ENCODE results near the gene POLG. TPM values are rescaled to one million over a fixed set of nuclear protein-coding genes. Genes with fewer than 3 reads are reported as not detected.
"Not testable (repeated sequence)": the region's sequence is repeated elsewhere in the genome, so short reads cannot be mapped to it uniquely, and the experiment has no call there.

Gene POLG
- total and polyA plus RNA-seq, 8 donors: 19.3 to 52.0 (median 25.8) TPM

DNA sequence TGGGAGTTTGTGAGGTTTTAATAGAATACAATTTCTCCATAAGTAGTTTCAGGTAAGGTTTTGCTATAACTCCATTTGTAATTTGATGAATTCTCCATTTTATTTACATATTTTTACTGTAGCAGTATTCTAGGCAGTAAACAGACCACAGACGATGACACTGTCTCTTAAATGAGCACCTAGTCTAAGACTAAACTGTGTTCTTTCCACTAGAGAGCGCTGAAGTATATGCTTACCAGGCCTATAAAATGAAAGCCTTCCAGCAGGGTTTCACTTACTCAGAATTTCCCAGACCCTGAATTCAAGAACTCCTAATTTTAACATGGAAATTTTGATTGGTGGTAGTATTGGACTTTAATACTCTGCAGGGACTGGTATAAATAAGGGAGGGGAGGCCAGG is 41.6 kb downstream of the POLG start:
- intact Hi-C loops (cut with DNase I): no loop called here
- H3K9me3 ChIP-seq: no peaks in the 10 kb centered on the region
- no peak for DNase-seq
- FAIRE-seq: no peak
- no peaks in the 10 kb centered on the region for H3K4me1 ChIP-seq
- no peaks in the 10 kb centered on the region for H3K27me3 ChIP-seq
- H3K27ac ChIP-seq: no peak overlapping the region
- peaks cover 0 to 3% (median 0%) of the 10 kb centered on the region in 3 donors for H3K36me3 ChIP-seq
- WGBS, 2 donors: 99 to 100% methylated on average over 2 of the region's 2 CpGs
- H3K4me3 ChIP-seq: no peak overlapping the region
- no peak for ATAC-seq
- TF ChIP-seq, protein P1, sequence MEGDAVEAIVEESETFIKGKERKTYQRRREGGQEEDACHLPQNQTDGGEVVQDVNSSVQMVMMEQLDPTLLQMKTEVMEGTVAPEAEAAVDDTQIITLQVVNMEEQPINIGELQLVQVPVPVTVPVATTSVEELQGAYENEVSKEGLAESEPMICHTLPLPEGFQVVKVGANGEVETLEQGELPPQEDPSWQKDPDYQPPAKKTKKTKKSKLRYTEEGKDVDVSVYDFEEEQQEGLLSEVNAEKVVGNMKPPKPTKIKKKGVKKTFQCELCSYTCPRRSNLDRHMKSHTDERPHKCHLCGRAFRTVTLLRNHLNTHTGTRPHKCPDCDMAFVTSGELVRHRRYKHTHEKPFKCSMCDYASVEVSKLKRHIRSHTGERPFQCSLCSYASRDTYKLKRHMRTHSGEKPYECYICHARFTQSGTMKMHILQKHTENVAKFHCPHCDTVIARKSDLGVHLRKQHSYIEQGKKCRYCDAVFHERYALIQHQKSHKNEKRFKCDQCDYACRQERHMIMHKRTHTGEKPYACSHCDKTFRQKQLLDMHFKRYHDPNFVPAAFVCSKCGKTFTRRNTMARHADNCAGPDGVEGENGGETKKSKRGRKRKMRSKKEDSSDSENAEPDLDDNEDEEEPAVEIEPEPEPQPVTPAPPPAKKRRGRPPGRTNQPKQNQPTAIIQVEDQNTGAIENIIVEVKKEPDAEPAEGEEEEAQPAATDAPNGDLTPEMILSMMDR (IDR thresholded peaks at IDR 0.05): no peak

DNA sequence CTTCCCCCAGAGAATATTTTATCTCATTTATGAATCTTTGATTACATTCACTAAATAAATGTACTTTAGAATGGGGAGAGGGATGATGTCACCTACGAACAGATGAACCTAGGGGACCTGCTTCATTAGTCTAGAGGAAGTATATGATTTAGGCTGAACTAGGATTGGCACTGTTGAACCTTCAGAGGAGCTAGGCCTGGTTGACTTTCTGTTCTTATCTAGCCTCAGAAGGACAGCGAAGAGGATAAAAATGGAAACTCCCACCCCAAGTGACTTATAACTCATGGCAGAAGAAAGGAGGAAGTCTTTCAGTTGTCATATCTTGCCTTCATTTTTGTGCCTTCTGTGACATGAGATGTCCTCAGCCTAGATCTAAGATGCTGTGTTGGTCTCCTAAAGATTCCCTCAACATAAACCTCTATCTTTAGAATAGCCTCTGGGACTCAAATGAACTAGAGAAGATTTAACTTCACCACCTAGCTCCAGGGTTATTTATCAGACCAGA is 42.6 kb downstream of the POLG start:
- Histone ChIP-seq H3K4me1 (no peaks in the 10 kb centered on the region), H3K27ac (no peak overlapping the region), H3K9me3 (no peaks in the 10 kb centered on the region), H3K27me3 (no peaks in the 10 kb centered on the region), H3K4me3 (no peak overlapping the region), H3K36me3 (peaks cover 0 to 3% (median 0%) of the 10 kb centered on the region in 3 donors)
- intact Hi-C loops (cut with DNase I): no loop called here
- DNase-seq (no peak), ATAC-seq (no peak), FAIRE-seq (no peak)
- TF ChIP-seq, protein P1 (IDR thresholded peaks at IDR 0.05): no peak
- 93 to 97% methylated on average over 2 of the region's 2 CpGs for WGBS, 2 donors

DNA sequence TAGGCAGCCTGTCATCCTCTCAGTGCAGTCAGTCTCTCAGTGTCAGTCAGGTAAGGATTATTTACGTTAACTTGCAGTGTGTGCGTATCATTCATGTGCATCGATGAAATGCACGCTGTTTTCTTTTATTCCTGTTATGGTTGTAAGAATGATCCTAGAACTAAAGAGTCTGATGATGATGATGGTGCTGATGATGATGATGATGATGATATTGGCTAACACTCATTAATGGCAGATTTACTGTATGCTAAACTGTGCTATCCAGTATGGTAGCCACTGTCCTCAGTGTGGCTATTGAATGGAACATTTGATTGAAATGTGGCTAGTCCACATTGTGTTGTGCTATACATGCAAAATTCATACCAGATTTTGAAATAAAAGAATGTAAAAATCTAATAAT is 51.4 kb downstream of the POLG start:
- Histone ChIP-seq H3K27me3 (no peaks in the 10 kb centered on the region), H3K27ac (no peak overlapping the region), H3K36me3 (no peaks in the 10 kb centered on the region), H3K4me3 (no peak overlapping the region), H3K9me3 (no peaks in the 10 kb centered on the region), H3K4me1 (no peaks in the 10 kb centered on the region)
- DNase-seq (no peak), FAIRE-seq (no peak), ATAC-seq (no peak)
- TF ChIP-seq, protein P1 (IDR thresholded peaks at IDR 0.05): no peak
- intact Hi-C loops (cut with DNase I): no loop called here
- WGBS, 2 donors: 86 to 98% methylated on average over 4 of the region's 4 CpGs

DNA sequence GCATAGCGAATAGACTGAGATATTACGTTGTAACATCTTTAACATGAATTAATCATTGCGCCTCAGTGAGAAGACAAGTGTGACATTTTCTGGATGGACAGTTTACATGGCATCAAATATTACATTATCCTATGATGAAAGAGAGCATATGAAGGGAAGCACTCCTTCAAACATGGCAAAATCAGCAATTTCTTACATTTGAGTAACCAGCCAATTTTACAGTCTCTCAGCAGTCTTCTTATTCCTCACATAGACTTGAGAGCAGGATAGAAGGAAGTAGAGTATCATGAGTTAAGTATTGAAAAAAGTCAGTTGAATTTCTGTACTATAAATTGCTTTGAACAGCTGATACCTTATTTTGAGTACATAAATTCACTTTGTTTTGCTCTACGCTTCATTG is 52.0 kb downstream of the POLG start:
- Histone ChIP-seq H3K9me3 (no peaks in the 10 kb centered on the region), H3K4me3 (no peak overlapping the region), H3K4me1 (no peaks in the 10 kb centered on the region), H3K27ac (no peak overlapping the region), H3K36me3 (no peaks in the 10 kb centered on the region), H3K27me3 (no peaks in the 10 kb centered on the region)
- no peak for ATAC-seq
- WGBS, 2 donors: 96% methylated on average over 4 of the region's 4 CpGs
- TF ChIP-seq, protein P1 (IDR thresholded peaks at IDR 0.05): no peak
- FAIRE-seq: no peak
- intact Hi-C loops (cut with DNase I): no loop called here
- no peak for DNase-seq

DNA sequence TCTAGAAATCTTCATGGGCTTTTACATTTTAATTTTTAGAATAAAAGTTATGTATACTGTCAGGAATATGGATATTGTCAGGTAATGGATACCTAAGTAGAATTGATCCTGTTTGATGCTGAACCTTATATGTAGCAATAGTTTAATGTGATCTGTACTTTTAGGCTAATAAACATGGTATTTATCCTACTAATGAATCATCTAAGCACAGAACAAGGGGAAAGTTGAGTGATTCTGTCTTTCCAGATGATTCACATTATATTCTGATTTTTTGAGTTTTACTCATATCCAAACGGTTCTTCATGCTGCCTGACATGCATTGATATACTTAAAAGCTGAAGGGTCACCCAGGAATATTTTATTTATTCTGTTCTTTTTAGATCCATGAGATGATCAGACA is 56.3 kb downstream of the POLG start:
- no peak for ATAC-seq

DNA sequence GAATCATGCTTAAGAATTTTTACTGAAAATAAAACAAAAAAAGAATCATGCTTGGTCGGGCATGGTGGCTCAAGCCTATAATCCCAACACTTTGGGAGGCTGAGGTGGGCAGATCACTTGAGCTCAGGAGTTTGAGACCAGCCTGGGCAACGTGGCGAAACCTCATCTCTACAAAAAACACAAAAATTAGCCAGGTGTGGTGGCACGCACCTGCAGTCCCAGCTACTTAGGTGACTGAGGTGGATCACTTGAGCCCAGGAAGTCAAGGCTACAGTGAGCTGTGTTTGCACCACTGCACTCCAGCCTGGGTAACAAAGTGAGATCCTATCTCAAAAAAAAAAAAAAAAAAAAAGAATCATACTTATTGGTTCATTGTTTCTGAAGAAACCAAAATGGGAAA is 57.3 kb downstream of the POLG start:
- H3K27ac ChIP-seq; DNase-seq; H3K27me3 ChIP-seq; H3K4me3 ChIP-seq; ATAC-seq; FAIRE-seq; H3K4me1 ChIP-seq; H3K9me3 ChIP-seq; intact Hi-C loops (cut with DNase I); H3K36me3 ChIP-seq: not testable (repeated sequence)
- 94 to 96% methylated on average over 4 of the region's 4 CpGs for WGBS, 2 donors

More for the DNA sequence above, 56.3 kb downstream of the POLG start:
- Histone ChIP-seq H3K36me3 (no peaks in the 10 kb centered on the region), H3K9me3 (no peaks in the 10 kb centered on the region), H3K4me3 (no peak overlapping the region), H3K27me3 (no peaks in the 10 kb centered on the region), H3K4me1 (no peaks in the 10 kb centered on the region), H3K27ac (no peak overlapping the region)
- DNase-seq (no peak), FAIRE-seq (no peak)
- 80 to 95% methylated on average over 1 of the region's 1 CpG for WGBS, 2 donors
- TF ChIP-seq, protein P1 (IDR thresholded peaks at IDR 0.05): no peak
- intact Hi-C loops (cut with DNase I): no loop called here
